ENCODE data around the gene DDAH1. TPM values are rescaled to one million over a fixed set of nuclear protein-coding genes. Genes with fewer than 3 reads are reported as not detected.

DDAH1 gene
- total and polyA plus RNA-seq, 2 of the 8 experiments (the other 6 are each of a cell fraction or from before 2014, with no cell fraction given) = 22.8 to 54.5 TPM

- no peak for TF ChIP-seq KDM4A (IDR thresholded peaks at IDR 0.05; ENCODE audit: low read depth, low read length, severe bottlenecking)
- TF ChIP-seq CHD7 (IDR thresholded peaks at IDR 0.05; ENCODE audit: insufficient replicate concordance, low read length) = no peak
- no peak for TF ChIP-seq RXRA (IDR thresholded peaks at IDR 0.05; ENCODE audit: insufficient read depth, low read depth, low read length)
- TF ChIP-seq POLR2A (IDR thresholded peaks at IDR 0.05; ENCODE audit: control extremely low read depth in 1 of 2, low read depth in 2 of 2, low read length in 2 of 2) = no peak
- no peak for TF ChIP-seq SUZ12 (IDR thresholded peaks at IDR 0.05; ENCODE audit: low read length)
- no peak for TF ChIP-seq CBX5 (IDR thresholded peaks at IDR 0.05; ENCODE audit: low read depth, low read length)
These were observed 189.9 kb downstream of the DDAH1 start (continued) for GRCh38 chr1:85274969-85275453.
